NCI-H446 (cell line): ENCODE data around the gene CTCF.
"Not testable (repeated sequence)": the region's sequence is repeated elsewhere in the genome, so short reads cannot be mapped to it uniquely, and the experiment has no call there.

ENCODE experiments used
- DNase-seq, 2 experiments: peaks; one replicate each; lab custom pipeline; 2025; lab: John Stamatoyannopoulos, UW

CTCF gene

GRCh38 chr16:67562526-67562917, at the start of gene CTCF:
Gene CTCF (plus strand): TSS chr16:67562526. CDS start chr16:67610833, 48,307 bp downstream.
- DNase-seq, result peak; percentile 24 to 81

DNA sequence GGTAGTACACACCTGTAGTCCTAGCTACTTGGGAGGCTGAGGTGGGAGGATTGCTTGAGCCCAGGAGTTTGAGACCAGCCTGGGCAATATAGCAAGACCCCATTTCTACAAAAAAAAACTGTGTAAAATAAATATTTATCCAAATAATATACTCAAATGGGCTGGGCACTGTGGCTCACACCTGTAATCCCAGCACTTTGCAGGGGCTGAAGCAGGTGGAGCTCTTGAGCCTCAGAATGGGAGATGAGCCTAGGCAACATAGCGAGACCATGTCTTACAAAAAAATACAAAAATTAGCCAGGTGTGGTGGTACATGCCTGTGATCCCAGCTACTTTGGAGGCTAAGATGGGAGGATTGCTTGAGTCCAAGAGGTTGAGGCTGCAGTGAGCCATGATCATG, 48.4 kb upstream of the CTCF start:
- not testable (repeated sequence) for DNase-seq

DNA sequence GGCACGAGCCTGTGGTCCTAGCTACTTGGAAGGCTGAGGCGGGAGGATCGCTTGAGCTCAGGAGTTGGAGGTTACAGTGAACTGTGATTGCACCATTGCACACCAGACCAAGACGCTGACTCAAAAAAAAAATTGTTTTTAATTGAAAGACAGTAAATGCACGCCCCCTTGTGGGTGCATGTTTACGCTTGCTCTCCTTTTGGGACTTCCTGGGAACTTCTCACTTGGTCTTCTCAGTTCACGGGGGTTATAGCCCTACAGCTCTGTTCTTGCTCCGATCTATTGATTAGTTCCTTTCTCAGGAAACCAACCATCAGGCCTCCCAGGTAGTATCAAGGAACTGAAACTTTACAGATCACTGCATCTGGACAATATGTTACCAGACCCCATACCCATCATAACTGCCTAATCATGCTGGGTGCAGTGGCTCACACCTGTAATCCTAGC, 47.9 kb upstream of the CTCF start:
- DNase-seq, result peak; percentile 72 to 76

DNA sequence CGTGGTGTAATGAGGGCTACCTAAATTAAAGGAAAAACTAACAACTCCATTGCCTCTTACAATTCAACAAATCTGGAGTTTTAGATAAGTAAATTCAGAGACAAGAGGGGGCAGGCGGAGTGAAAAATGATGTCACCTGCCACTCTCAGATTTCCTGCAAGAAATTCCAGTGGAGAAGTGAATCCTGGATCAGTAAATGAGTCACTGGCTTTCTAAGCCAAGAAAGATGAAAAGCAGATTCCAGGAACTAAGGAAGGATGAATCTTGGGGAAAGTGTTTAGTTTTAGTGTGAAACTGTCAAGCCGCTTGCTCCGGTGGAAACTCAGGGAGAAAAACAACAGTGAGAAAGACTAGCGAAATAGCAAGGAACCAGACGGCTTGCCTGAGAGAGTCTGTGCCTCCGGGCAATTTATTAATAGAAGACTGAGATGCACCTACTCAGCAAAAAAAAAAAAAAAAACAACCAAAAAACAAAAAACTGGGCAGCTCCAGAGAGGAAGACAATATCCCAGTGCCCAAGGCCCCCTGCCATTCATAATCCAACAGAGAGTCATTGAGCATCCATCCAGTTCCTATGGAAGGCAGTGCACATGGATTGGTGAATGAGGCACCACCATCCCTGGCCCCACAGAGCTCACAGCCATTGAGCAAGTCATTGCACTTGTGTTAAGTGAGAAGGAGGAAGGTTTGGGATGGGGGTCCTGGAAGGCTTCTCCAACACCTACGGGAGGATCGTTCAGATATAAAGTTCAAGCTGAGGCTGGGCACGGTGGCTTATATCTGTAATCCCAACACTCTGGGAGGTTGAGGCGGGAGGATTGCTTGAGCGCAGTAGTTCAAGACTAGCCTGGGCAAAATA, 45.8 kb upstream of the CTCF start:
- no peak for DNase-seq

DNA sequence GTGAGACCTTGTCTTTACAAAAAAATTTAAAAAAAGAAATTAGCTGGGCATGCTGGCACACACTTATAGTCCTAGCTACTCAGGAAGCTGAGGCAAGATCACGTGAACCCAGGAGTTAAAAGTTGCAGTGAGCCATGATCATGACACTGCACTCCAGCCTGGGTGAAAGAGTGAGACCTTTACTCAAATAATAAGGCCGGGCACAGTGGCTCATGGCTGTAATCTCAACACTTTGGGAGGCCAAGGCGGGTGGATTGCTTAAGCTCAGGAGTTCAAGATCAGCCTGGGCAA, 45.2 kb upstream of the CTCF start:
- no peak for DNase-seq

DNA sequence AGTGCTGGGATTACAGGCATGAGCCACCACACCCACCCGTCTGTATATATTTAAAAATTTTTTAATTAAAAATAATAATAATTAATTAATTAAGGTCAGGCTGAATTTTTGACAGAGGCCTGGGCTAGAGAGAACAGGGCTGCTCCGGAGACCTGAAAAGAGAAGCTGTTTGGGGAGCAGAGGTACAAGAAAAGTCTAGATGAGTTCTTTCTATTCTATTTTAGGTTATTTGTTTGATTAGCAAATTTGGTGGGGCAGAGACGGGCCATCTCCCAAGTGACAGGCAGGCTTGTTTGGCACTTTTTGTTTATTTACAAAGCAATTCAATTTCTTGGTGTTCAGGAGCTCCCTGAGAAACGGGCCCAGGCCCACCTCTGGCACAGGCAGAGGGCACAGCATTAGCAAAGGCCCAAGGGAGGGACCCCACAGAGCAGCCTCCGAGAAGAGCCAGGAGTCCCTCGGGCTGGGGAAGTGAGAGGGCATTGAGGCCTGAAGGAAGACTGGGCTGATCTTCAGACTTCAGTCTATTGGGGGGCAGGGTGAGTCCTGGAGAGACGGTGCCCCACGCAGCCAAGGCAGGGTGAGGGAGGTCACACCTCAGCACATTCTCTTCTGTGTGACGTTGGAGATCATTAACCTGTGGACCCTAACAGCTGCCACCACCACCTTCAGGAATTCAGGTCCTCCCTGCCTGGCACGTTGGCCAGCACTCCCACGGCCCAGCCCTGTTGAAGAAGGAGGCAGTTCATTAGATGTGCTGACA, 44.5 kb upstream of the CTCF start:
- no peak for DNase-seq

- DNase-seq, result no peak
These were observed 43.6 kb upstream of the CTCF start for GRCh38 chr16:67518676-67519075.

DNA sequence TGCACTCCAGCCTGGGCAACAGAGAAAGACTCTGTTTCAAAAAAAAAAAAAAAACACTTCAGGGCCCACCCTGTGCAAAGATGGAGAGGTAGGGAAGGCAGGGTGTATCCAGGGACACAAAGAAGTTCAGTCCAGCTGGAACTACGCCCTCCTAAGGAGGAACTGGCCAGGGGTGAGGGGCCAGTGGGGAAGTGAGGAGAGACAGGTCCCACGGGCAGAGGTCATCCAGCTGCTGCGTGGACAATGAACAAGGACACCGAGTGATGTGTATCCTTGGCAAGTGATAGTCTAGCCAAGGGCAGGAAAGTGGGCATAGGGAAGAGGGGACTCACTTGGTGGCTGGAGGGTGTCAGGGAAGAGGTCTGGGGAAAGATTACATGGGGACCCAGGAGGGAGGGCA, 43.1 kb upstream of the CTCF start:
- no peak for DNase-seq

- DNase-seq, result peak; percentile 87 to 95
These were observed 41.1 kb upstream of the CTCF start for GRCh38 chr16:67521095-67521804.

DNA sequence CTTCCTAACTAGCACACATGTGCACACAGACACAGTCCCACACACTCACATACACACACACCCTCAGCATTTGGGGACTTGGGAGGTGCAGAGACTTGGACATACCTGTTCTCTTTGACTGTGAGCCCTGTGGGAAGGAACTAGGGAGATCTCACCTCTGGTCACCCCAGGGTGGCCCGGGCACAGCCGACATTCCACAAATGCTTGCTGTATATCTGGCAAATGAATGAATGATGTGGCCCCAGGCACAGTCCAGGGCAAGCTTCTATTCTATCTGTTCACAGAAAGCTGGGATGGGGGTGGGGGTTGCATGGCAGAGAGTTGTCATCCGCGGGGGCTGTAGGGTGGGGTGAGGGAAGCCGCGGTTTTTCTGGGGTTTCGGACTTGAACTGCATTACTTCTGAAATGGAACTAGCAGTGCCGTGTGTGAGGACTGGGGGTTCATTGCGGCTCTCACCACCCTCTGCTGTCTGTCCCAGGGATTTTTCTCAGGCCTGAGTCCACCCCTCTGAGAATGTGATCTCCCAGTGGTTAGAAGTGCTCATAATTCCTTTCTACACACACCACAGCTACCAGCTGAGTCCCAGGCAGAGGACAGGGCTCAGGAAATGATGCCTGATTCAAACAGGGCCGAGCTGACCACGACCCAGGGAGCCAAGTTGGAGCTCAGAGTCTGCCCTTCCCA, 37.0 kb upstream of the CTCF start:
- DNase-seq, result no peak

DNA sequence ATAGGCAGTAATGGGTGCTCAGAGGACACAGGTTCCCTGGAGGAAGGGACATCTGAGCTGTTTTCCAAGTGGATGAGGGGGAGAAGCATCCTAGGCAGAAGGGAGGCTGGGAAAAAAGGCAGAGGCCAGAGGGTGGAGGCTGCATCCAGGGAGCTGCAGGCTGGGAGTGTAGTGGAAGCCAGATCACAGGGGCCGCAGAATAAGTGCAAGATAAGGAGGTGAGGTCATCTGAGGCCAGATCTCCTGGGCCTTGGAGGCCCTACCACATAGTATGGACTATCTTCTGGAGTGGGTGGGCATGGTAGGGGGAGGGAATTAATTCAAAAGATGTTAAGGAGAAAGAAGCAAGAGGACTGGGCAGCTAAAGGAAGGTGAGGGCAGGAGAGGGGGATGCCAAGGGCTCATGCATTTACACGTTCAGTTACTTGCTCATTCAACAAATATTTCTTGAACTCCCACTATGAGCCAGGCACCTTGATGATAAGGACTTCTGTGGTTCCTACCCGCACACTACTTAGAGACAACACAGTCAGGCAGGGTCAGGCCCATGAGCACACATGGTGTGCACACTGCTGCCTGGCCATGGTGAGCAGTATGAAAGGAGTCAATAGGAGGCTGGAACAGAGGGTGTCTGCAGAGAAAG, 36.1 kb upstream of the CTCF start:
- no peak for DNase-seq

- DNase-seq, result peak in 1 of 2 experiments; percentile 19
These were observed 34.0 kb upstream of the CTCF start, which contains the start of gene RIPOR1 for GRCh38 chr16:67528222-67528869. Gene RIPOR1 (plus strand): TSS chr16:67528829. CDS start chr16:67538447, 9,618 bp downstream.

- DNase-seq, result no peak
These were observed 33.3 kb upstream of the CTCF start for GRCh38 chr16:67528870-67529581.

GRCh38 chr16:67529582-67530012, 32.7 kb upstream of the CTCF start:
- DNase-seq, result peak in 1 of 2 experiments; percentile 8

DNA sequence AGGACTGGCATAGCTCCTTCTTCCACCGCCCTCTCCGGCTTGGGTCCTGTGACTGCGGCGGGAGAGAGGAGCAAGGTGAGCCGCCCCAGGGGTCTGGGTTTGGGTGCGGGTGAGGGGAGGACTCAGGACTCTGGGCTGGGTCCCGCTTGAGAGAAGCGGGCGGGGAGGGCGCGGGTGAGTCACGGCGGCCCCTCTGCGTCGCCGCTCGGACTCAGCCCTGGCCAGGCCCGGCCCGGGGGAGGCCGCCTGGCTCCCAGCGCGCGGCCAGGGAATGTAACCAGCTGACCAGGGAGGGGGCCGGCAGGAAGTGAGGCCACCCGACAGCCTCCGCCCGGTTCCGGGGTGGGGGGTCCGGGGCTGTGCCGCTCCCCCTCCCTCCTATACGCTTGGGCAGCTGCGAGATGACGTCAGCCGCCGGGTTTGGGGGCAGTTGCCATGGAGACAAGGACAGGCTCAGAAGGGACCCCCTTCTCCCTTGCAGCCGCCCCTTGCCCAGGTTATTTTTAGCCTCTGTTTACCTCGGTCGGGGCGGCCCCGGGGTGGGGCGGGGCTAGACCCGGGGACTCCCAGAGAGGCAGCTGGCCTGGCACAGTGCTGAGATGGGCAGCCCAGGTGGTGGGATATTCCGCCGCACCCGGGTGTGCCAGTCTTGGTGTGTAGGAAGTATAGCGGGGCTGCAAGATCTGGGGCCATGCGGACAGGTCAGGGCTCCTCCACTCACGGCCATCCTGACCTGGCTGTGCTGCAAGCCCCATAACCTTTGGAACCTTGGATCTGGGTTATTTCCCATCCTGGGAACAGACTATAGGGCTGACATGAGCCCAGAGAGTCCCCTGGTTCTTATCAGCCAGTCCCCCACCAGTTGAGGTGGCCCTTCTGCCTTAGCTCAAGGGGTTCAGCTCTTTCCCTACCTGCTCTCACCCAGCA, 32.0 kb upstream of the CTCF start:
- DNase-seq, result peak in 1 of 2 experiments; percentile 7

DNA sequence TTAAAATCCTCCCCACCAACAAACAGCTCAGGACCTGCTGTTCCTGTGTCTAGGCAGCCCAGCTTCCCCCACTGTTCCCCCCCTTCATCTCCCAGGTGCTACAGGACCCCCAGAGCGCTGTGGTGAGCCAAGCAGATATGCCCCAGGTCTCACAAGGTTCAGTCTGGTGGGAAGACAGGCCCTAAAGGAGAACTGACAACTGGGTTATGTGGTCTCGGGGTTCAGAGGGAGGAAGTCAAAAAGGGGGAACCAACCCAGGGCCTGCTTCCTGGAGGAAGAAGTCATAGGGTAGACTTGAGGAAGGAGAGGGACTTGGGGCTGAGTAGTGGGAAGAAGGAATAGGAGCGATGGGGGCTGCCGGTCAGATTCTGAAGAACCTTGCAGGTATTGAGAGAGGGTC, 31.1 kb upstream of the CTCF start:
- DNase-seq, result no peak

DNA sequence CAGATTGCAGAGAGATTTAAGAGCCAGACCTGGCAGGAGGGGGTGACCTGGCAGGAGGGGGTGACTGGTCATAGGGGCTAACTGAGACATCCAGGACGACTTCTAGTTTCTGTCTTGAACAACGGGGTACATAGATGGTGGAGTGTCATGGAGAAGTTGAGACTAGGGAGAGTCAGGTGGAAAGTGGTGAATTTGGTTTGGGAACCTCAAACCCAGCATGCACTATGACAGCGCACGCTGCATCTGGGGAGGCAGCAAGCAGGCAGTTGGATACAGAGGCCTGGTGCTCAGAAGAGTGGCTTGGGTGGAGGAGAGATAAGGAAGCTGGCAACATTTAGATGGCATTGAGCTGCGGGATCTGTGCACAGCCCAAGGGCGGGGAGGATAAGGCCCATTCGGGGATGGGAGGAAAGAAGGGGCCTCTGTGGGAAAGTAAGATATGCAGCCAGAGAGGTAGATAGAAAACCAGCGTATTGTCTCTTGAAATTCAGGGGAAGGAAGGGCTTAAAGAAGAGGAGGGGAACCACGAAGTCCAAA, 29.2 kb upstream of the CTCF start:
- DNase-seq, result no peak

- not testable (repeated sequence) for DNase-seq
These were observed 28.3 kb upstream of the CTCF start for GRCh38 chr16:67533987-67534386.

DNA sequence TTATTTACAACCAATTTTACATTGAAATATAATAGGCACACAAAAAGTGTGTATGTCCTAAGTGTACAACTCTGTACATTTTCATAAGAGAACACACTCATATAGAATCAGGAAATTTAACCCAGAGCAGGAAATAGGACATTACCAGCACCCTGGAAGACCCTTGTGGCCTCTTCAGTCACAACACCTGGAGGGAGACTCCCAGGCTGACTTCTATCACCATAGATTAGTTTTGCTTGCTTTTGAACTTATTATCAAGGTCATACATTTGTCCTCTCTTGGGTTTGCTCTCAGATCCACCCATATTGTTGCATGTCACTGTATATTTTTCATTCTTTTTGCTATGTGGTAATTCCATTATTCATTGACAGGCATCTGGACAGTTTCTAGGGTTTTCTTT, 27.9 kb upstream of the CTCF start:
- no peak for DNase-seq
